ENCODE measurements around the gene FAM177A1.
A peak's percentile ranks its signal among the peaks of the same experiment; 100 is the strongest.

Gene FAM177A1

GRCh38 chr14:35046048-35046750 is at the start of gene FAM177A1:
TSS of gene FAM177A1 (plus strand) at chr14:35046272. CDS start at chr14:35046464, 192 bp downstream.
- peak; percentile 98 for DNase-seq (ENCODE audit: low read depth)
- peak within 1 kb of the TSS; percentile 95 for H3K4me3 ChIP-seq (replicated peaks; ENCODE audit: low read depth, low read length)
- TF ChIP-seq CTCF (IDR thresholded peaks at IDR 0.05; ENCODE audit: low read length, missing control alignments), result no peak

GRCh38 chr14:34997762-34998161 is 48.3 kb upstream of the FAM177A1 start:
- TF ChIP-seq CTCF (IDR thresholded peaks at IDR 0.05; ENCODE audit: low read length, missing control alignments), result no peak
- H3K4me3 ChIP-seq (replicated peaks; ENCODE audit: low read depth, low read length), result no peak overlapping the region
- peak; percentile 24 for DNase-seq (ENCODE audit: low read depth)

- H3K4me3 ChIP-seq (replicated peaks; ENCODE audit: low read depth, low read length), result no peak overlapping the region
- TF ChIP-seq CTCF (IDR thresholded peaks at IDR 0.05; ENCODE audit: low read length, missing control alignments), result no peak
- no peak for DNase-seq (ENCODE audit: low read depth)
Observed at GRCh38 chr14:34999500-34999899, 46.6 kb upstream of the FAM177A1 start.

GRCh38 chr14:35001621-35002020 is 44.5 kb upstream of the FAM177A1 start:
- no peak for TF ChIP-seq CTCF (IDR thresholded peaks at IDR 0.05; ENCODE audit: low read length, missing control alignments)
- no peak overlapping the region for H3K4me3 ChIP-seq (replicated peaks; ENCODE audit: low read depth, low read length)
- no peak for DNase-seq (ENCODE audit: low read depth)

- no peak overlapping the region for H3K4me3 ChIP-seq (replicated peaks; ENCODE audit: low read depth, low read length)
- DNase-seq (ENCODE audit: low read depth), result no peak
- TF ChIP-seq CTCF (IDR thresholded peaks at IDR 0.05; ENCODE audit: low read length, missing control alignments), result no peak
Observed at GRCh38 chr14:35004839-35005238, 41.2 kb upstream of the FAM177A1 start.

GRCh38 chr14:35016568-35016967 is 29.5 kb upstream of the FAM177A1 start:
- DNase-seq (ENCODE audit: low read depth), result no peak
- H3K4me3 ChIP-seq (replicated peaks; ENCODE audit: low read depth, low read length), result no peak overlapping the region
- TF ChIP-seq CTCF (IDR thresholded peaks at IDR 0.05; ENCODE audit: low read length, missing control alignments), result no peak

GRCh38 chr14:35020713-35021112 is 25.4 kb upstream of the FAM177A1 start:
- H3K4me3 ChIP-seq (replicated peaks; ENCODE audit: low read depth, low read length), result no peak overlapping the region
- TF ChIP-seq CTCF (IDR thresholded peaks at IDR 0.05; ENCODE audit: low read length, missing control alignments), result no peak
- no peak for DNase-seq (ENCODE audit: low read depth)

Data from fibroblast of pulmonary artery (primary cell).